ENCODE measurements around the gene ASIC3. TPM values are rescaled to one million over a fixed set of nuclear protein-coding genes. Genes with fewer than 3 reads are reported as not detected.

ASIC3 gene
- total RNA-seq, 2 donors from 2014 or later = 2.5 to 3.0 TPM

GRCh38 chr7:151058781-151059366 is 10.5 kb downstream of the ASIC3 start:
- Mint-ChIP-seq H3K9me3 (no peaks in the 10 kb centered on the region), H3K4me3 (peak overlapping the region; percentile 84), H3K27me3 (ENCODE audit: insufficient read depth) (peaks cover 16% of the 10 kb centered on the region), H3K4me1 (peaks cover 40% of the 10 kb centered on the region), H3K27ac (peak overlapping the region; percentile 95), H3K36me3 (ENCODE audit: low read depth) (peaks cover 10% of the 10 kb centered on the region)
- Histone ChIP-seq H3K27ac (ENCODE audit: low read depth, low read length) (peak overlapping the region; percentile 90), H3K9ac (ENCODE audit: extremely low read depth, low read length, poor library complexity, severe bottlenecking) (peak overlapping the region; percentile 54), H3K36me3 (ENCODE audit: control insufficient read depth, insufficient read depth, low read length) (no peaks in the 10 kb centered on the region), H3K4me3 (ENCODE audit: low read length) (peak overlapping the region; percentile 94), H3K9me3 (ENCODE audit: control insufficient read depth, low read length) (no peaks in the 10 kb centered on the region), H3K4me1 (ENCODE audit: control insufficient read depth, insufficient read depth, low read length) (peaks cover 18% of the 10 kb centered on the region), H3K27me3 (ENCODE audit: control insufficient read depth, insufficient read depth, low read length, poor library complexity, severe bottlenecking) (peaks cover 12% of the 10 kb centered on the region)
- 23 to 34% methylated on average over 13 to 18 of the region's 18 CpGs for WGBS, 2 experiments (ENCODE audit: insufficient coverage in 1 of 2, insufficient read length in 1 of 2)
- DNase-seq = no peak
- TF ChIP-seq CTCF (conservative IDR thresholded peaks at IDR 0.05) = no peak

GRCh38 chr7:151059367-151060112 is 11.2 kb downstream of the ASIC3 start, which contains the start of gene SLC4A2:
SLC4A2 (plus strand) TSS chr7:151059589; CDS start chr7:151061988, 2,399 bp downstream.
- H3K27me3 Mint-ChIP-seq (ENCODE audit: insufficient read depth) = peaks cover 15% of the 10 kb centered on the region
- H3K9me3 ChIP-seq (ENCODE audit: control insufficient read depth, low read length) = no peaks in the 10 kb centered on the region
- H3K4me3 Mint-ChIP-seq = peak within 1 kb of the TSS; percentile 84
- peaks cover 12% of the 10 kb centered on the region for H3K27me3 ChIP-seq (ENCODE audit: control insufficient read depth, insufficient read depth, low read length, poor library complexity, severe bottlenecking)
- TF ChIP-seq CTCF (conservative IDR thresholded peaks at IDR 0.05) = peak; percentile 80
- H3K36me3 ChIP-seq (ENCODE audit: control insufficient read depth, insufficient read depth, low read length) = peaks cover 2% of the 10 kb centered on the region
- DNase-seq = peak; percentile 86
- H3K4me1 ChIP-seq (ENCODE audit: control insufficient read depth, insufficient read depth, low read length) = peaks cover 18% of the 10 kb centered on the region
- H3K9me3 Mint-ChIP-seq = no peaks in the 10 kb centered on the region
- 0 to 4% methylated on average over 5 to 75 of the region's 75 CpGs for WGBS, 2 experiments (ENCODE audit: insufficient coverage in 1 of 2, insufficient read length in 1 of 2)
- peaks cover 40% of the 10 kb centered on the region for H3K4me1 Mint-ChIP-seq
- peak within 1 kb of the TSS; percentile 95 for H3K27ac Mint-ChIP-seq
- peak within 1 kb of the TSS; percentile 94 for H3K4me3 ChIP-seq (ENCODE audit: low read length)
- peaks cover 5% of the 10 kb centered on the region for H3K36me3 Mint-ChIP-seq (ENCODE audit: low read depth)
- peak within 1 kb of the TSS; percentile 67 for H3K9ac ChIP-seq (ENCODE audit: extremely low read depth, low read length, poor library complexity, severe bottlenecking)
- H3K27ac ChIP-seq (ENCODE audit: low read depth, low read length) = peak within 1 kb of the TSS; percentile 90

- Histone ChIP-seq H3K27ac (ENCODE audit: low read depth, low read length) (no peak overlapping the region), H3K27me3 (ENCODE audit: control insufficient read depth, insufficient read depth, low read length, poor library complexity, severe bottlenecking) (peaks cover 12% of the 10 kb centered on the region), H3K4me3 (ENCODE audit: low read length) (peak overlapping the region; percentile 94), H3K4me1 (ENCODE audit: control insufficient read depth, insufficient read depth, low read length) (peaks cover 18% of the 10 kb centered on the region), H3K9ac (ENCODE audit: extremely low read depth, low read length, poor library complexity, severe bottlenecking) (peak overlapping the region; percentile 67), H3K36me3 (ENCODE audit: control insufficient read depth, insufficient read depth, low read length) (peaks cover 7% of the 10 kb centered on the region), H3K9me3 (ENCODE audit: control insufficient read depth, low read length) (no peaks in the 10 kb centered on the region)
- Mint-ChIP-seq H3K4me1 (peaks cover 40% of the 10 kb centered on the region), H3K27ac (peak overlapping the region; percentile 79), H3K9me3 (no peaks in the 10 kb centered on the region), H3K4me3 (peak overlapping the region; percentile 84), H3K36me3 (ENCODE audit: low read depth) (peaks cover 8% of the 10 kb centered on the region), H3K27me3 (ENCODE audit: insufficient read depth) (peaks cover 14% of the 10 kb centered on the region)
- 0% methylated on average over 6 to 17 of the region's 17 CpGs for WGBS, 2 experiments (ENCODE audit: insufficient coverage in 1 of 2, insufficient read length in 1 of 2)
- DNase-seq = peak; percentile 86
- TF ChIP-seq CTCF (conservative IDR thresholded peaks at IDR 0.05) = peak; percentile 39
Observed at GRCh38 chr7:151060113-151060415, 11.7 kb downstream of the ASIC3 start.

Measured in endodermal cell (in vitro differentiated cells).